Breast epithelium (tissue), 3 donors: Measurements from ENCODE around the gene SLC22A17.

Experiments
- POLR2A ChIP-seq: fragments of 450-650 bp; IDR thresholded peaks from one replicate; pipeline ENCODE4 v1.6.1; 2016; ENCODE audit warnings: antibody characterized with exemption, mild to moderate bottlenecking, moderate library complexity
- POLR2AphosphoS5 ChIP-seq, 3 donors: sonication (generic); formaldehyde crosslinking; IDR thresholded peaks; one replicate each; pipeline ENCODE4 v1.6.1; 2017; ENCODE audit warnings: antibody characterized with exemption in 3 of 3

- TF ChIP-seq POLR2A: no peak
- no peak for TF ChIP-seq POLR2AphosphoS5 (IDR thresholded peaks at IDR 0.05)
These were observed 55.6 kb downstream of the SLC22A17 start for GRCh38 chr14:23297096-23297495.
